ENCODE data around the gene TEAD1.

Gene TEAD1

DNA sequence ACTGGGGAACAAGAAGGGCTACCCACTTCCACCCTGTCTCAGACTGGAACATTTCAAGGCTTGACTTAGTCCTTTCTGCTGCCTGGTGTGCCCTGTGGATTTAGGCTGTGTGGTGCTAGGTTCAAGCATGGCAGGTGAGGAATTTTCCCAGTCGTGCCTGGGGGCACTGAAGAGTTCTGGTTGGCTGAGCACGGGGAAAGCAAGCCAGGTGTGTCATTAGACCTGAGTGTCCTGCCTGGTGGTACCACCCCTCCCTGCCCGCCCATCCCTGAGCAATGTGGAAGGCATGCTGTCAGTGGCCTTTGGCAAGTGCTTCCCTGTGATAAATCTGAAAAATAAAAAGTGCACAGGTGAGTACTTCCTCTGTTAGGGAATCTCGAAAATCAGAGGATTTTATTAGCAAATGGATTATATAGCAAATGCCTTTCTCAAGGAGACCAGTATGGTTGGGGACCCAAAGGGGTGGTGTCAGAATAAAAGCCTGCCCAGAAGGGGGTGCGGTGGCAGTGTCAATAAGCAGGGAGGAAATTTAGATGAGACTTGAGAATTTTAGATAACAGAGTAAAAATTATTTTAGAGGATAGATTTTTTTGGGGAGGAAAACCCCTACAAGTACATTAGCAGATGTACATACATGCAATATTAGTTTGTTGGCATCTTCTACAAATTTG is 22.8 kb downstream of the TEAD1 start:
- H3K27ac ChIP-seq: no peak overlapping the region
- TF ChIP-seq, protein P1, sequence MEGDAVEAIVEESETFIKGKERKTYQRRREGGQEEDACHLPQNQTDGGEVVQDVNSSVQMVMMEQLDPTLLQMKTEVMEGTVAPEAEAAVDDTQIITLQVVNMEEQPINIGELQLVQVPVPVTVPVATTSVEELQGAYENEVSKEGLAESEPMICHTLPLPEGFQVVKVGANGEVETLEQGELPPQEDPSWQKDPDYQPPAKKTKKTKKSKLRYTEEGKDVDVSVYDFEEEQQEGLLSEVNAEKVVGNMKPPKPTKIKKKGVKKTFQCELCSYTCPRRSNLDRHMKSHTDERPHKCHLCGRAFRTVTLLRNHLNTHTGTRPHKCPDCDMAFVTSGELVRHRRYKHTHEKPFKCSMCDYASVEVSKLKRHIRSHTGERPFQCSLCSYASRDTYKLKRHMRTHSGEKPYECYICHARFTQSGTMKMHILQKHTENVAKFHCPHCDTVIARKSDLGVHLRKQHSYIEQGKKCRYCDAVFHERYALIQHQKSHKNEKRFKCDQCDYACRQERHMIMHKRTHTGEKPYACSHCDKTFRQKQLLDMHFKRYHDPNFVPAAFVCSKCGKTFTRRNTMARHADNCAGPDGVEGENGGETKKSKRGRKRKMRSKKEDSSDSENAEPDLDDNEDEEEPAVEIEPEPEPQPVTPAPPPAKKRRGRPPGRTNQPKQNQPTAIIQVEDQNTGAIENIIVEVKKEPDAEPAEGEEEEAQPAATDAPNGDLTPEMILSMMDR (conservative IDR thresholded peaks at IDR 0.05): no peak
- TF ChIP-seq ZFX (IDR thresholded peaks at IDR 0.05): no peak

DNA sequence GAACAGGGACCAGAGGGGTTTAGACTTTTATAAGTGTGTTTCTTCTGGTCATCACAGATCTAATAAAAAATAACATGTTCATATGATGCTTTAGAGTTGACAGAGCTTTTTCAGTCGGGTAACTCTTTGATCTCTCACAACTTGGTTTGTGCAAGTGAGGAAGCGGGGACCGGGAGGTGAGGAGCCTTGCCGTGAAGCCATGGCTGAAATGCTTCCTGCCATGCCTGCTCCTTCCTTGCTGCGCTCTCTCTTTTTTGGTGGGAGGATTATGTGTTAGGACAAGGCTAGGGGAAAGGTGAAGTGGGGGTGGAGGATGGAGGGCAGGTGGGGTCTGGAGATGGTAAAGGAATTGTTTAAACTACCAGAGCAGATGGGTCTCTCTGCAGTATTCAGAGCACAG is 23.8 kb downstream of the TEAD1 start:
- H3K27ac ChIP-seq: no peak overlapping the region
- TF ChIP-seq ZFX (IDR thresholded peaks at IDR 0.05): no peak
- TF ChIP-seq, protein P1 (conservative IDR thresholded peaks at IDR 0.05): no peak

DNA sequence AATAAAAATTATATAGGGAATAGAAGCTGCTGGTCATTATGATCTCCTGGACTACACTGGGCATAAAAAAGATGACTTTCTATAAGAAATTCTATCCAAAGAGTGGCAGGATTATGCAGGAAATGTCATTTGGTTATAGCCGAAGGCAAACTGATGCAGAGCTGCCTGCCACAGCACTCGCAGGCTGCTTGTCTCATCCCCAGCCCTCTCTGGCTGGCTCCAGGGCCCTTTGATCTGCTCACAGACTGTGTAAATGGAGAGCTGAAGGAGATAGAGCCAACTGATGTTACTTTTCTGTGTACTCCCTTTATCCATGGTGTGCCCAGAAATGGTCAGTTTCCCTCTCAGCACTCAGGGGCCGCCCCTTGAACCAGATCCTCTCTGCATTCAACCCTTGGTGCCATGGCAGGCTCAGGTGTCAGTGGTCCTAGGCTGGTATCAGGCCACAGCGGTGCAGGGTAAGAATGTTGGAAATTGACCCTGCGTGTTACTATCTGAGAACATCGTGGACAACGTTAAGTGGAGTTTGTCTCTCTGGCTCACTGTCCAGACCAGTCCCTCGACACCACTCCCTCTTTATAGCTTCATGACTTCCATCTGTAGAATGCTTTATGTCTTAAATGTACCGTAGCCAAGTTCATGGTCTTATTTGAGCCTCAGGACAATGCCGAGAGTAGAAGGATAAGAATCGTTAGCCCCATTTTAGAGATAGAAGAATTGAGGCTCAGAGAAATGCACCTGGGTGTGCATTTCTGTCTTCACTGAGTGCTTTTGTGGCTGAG is 27.8 kb downstream of the TEAD1 start:
- no peak overlapping the region for H3K27ac ChIP-seq
- TF ChIP-seq ZFX (IDR thresholded peaks at IDR 0.05): no peak
- TF ChIP-seq, protein P1 (conservative IDR thresholded peaks at IDR 0.05): no peak

DNA sequence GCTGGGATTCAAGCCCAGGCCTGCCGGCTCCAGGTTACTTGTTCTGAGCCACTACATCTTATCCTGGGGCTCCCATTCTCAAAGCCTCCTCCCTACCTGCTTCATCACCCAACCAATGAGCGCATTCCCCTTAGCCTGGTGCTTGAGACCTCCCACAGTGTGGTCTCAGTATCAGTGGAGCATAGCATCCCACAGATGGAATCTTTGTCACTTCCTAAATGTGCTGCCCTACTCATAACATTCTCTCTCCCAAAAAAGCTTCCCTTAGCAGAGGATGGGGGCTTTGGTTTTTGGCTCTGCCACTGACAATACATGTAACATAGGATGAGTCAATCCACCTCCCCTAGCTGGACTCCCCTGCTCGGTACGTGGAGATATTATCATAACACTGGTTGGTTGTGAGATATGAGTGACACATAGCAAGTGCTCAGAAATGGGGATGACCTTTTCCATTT is 28.8 kb downstream of the TEAD1 start:
- TF ChIP-seq ZFX (IDR thresholded peaks at IDR 0.05): no peak
- TF ChIP-seq, protein P1 (conservative IDR thresholded peaks at IDR 0.05): no peak
- H3K27ac ChIP-seq: no peak overlapping the region

DNA sequence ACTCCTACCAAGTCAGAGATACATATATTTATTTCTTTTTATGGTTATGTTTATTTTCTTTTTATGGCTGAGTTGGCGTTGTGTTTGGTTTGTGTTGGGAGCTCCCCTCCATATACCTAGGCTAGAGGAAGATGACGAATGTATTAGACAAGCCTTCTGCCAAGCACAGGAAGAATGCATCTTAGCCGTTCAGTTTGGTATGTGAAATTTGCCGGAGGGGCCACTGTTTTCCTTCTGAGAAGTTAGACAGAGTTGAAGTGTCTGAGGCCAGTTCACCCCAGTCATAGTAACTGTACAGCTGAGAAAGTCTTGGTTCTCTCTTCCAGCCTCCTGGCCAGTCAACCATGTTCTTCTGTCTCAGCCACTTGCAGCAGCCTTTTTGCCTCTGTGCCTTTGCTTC is 29.8 kb downstream of the TEAD1 start:
- H3K27ac ChIP-seq: no peak overlapping the region
- no peak for TF ChIP-seq ZFX (IDR thresholded peaks at IDR 0.05)
- TF ChIP-seq, protein P1 (conservative IDR thresholded peaks at IDR 0.05): no peak

DNA sequence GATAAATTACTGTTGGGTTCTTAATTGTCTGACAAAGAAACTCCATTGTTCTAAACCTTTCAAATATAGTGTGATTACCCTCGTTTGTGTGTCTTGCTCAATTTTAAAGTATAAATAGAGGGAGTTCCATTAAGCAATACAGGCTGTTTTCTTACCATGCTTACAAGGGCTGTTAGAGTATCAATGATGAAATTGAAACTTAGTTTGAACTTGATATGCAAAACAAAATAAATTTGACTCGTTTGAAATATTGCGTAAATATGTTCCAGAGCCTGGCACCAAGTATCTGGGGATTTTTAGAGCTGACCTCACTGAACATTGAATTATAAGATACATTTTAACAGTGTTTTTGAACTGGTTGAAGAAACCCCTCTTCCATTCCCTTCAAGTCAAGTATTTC is 31.7 kb downstream of the TEAD1 start:
- TF ChIP-seq, protein P1 (conservative IDR thresholded peaks at IDR 0.05): no peak
- no peak for TF ChIP-seq ZFX (IDR thresholded peaks at IDR 0.05)
- no peak overlapping the region for H3K27ac ChIP-seq
